K562 (cell line): ENCODE measurements around the gene MYOZ1. TPM values are rescaled to one million over a fixed set of nuclear protein-coding genes. Genes with fewer than 3 reads are reported as not detected.

Experiments used
- ATAC-seq: fragments of 200-7000 bp; cut with Tn5 transposase; 3 replicates; pipeline ENCODE4 v1.9.1; 2020; ENCODE audit warnings: moderate library complexity
- BruUV-seq: library from RNA; stranded (reverse); fragments of 400-500 nt; replicated peaks from 2 replicates; lab custom pipeline; 2021; lab: Mats Ljungman, UMichigan
- CTCF ChIA-PET: fragments of 300-600 bp; formaldehyde crosslinking; extraction: SDS; loops from one replicate; lab custom pipeline; 2021; ENCODE audit warnings: low intra/inter-chr PET ratio; lab: Yijun Ruan, JAX
- POLR2A ChIA-PET: fragments of 300-600, 350-650 bp; sonication (Branson Sonifier 250); formaldehyde crosslinking; extraction: SDS; loops from one replicate; lab custom pipeline; 2021; ENCODE audit warnings: antibody characterized with exemption, inconsistent platforms; lab: Yijun Ruan, JAX
- DNase-seq, 4 experiments: peaks; one replicate each; pipeline versions ENCODE4 v3.0.0 to v3.0.0-alpha.2; 2011 to 2018; ENCODE audit warnings: low spot score in 3 of 4, mixed read lengths in 3 of 4; ENCODE audit errors: extremely low read depth in 1 of 4
- FAIRE-seq: peaks from 2 replicates; lab custom pipeline; 2011; peaks lifted over from hg19 to GRCh38; lab: Jason Lieb, UNC
- H2AFZ ChIP-seq: 2 replicates; pipeline ENCODE4 v1.6.0; 2011; ENCODE audit warnings: low read depth, low read length, control low read depth, inconsistent platforms
- H3K27ac ChIP-seq: fragments of 200-600 bp; 3 replicates; pipeline ENCODE4 v1.8.0; 2011; ENCODE audit warnings: low read depth, mild to moderate bottlenecking, control low read depth, inconsistent platforms, low read length, moderate library complexity, mixed read lengths; ENCODE audit errors: extremely low read depth
- H3K27me3 ChIP-seq, 2 experiments: fragments of 300-600 bp in 1 of 2; 2 replicates in 1 of 2; 3 replicates in 1 of 2; pipeline versions ENCODE4 v1.6.0 to v1.8.0; 2011; ENCODE audit warnings: inconsistent platforms in 2 of 2, low read length in 2 of 2, mild to moderate bottlenecking in 1 of 2, mixed read lengths in 1 of 2, moderate library complexity in 1 of 2; ENCODE audit not compliant: control insufficient read depth in 2 of 2, insufficient read depth in 2 of 2
- H3K36me3 ChIP-seq: fragments of 300-600 bp; 3 replicates; pipeline ENCODE4 v1.8.0; 2011; ENCODE audit warnings: mild to moderate bottlenecking, low read length, inconsistent platforms; ENCODE audit not compliant: control insufficient read depth, insufficient read depth
- H3K4me1 ChIP-seq, 2 experiments: fragments of 200-600 bp in 1 of 2; replicated peaks in 1 of 2; 2 replicates in 1 of 2; 3 replicates in 1 of 2; pipeline versions ENCODE4 v1.5.1 to v1.8.0; 2011; ENCODE audit warnings: inconsistent platforms in 2 of 2, low read length in 2 of 2, mild to moderate bottlenecking in 1 of 2, mixed read lengths in 1 of 2, moderate library complexity in 1 of 2; ENCODE audit not compliant: control insufficient read depth in 2 of 2, insufficient read depth in 2 of 2
- H3K4me2 ChIP-seq: 2 replicates; pipeline ENCODE4 v1.6.1; 2011; ENCODE audit warnings: low read length, control low read depth, inconsistent platforms, mixed read lengths; ENCODE audit not compliant: insufficient read depth
- H3K4me3 ChIP-seq: fragments of 200-600 bp; sonication (generic), shearing (Covaris generic); 2 replicates; pipeline ENCODE4 v1.5.1; 2016; ENCODE audit warnings: control low read depth, inconsistent platforms
- H3K79me2 ChIP-seq: fragments of 200-600 bp; 3 replicates; pipeline ENCODE4 v1.8.0; 2011; ENCODE audit warnings: low read length, inconsistent platforms; ENCODE audit not compliant: control insufficient read depth, insufficient read depth
- H3K9ac ChIP-seq, 2 experiments: 2 replicates each; pipeline versions ENCODE4 v1.6.0 to v1.6.1; 2011; ENCODE audit warnings: low read depth in 2 of 2, low read length in 2 of 2, control low read depth in 1 of 2, inconsistent platforms in 1 of 2, mild to moderate bottlenecking in 1 of 2, mixed read lengths in 1 of 2; ENCODE audit not compliant: insufficient read depth in 1 of 2
- H3K9me1 ChIP-seq: one replicate; pipeline ENCODE4 v1.6.0; 2011; ENCODE audit warnings: inconsistent platforms, mild to moderate bottlenecking, low read length, moderate library complexity; ENCODE audit not compliant: control insufficient read depth, insufficient read depth
- H3K9me3 ChIP-seq: replicated peaks from 2 replicates; pipeline ENCODE4 v1.5.1; 2011; ENCODE audit warnings: low read depth, low read length, inconsistent platforms; ENCODE audit not compliant: control insufficient read depth, insufficient read depth
- H4K20me1 ChIP-seq: replicated peaks from 2 replicates; pipeline ENCODE4 v1.6.1; 2011; ENCODE audit warnings: low read length, inconsistent platforms, mixed read lengths; ENCODE audit not compliant: control insufficient read depth, insufficient read depth
- NR2C1 ChIP-seq, 2 experiments: fragments of 450-650 bp; IDR thresholded peaks; 2 replicates each; pipeline ENCODE4 v1.6.1; 2017; ENCODE audit warnings: mild to moderate bottlenecking in 2 of 2, antibody characterized with exemption in 1 of 2, inconsistent platforms in 1 of 2, missing compliant biosample characterization in 1 of 2, missing genetic modification characterization in 1 of 2
- RBM22 ChIP-seq: fragments of 200-400 bp; formaldehyde crosslinking; IDR thresholded peaks from 2 replicates; pipeline ENCODE4 v1.6.1; 2018; ENCODE audit warnings: low read length, low read depth; ENCODE audit not compliant: poor library complexity, severe bottlenecking
- TFE3 ChIP-seq: fragments of 450-650 bp; formaldehyde crosslinking; IDR thresholded peaks from 2 replicates; pipeline ENCODE4 v1.4.0; 2020; ENCODE audit warnings: mild to moderate bottlenecking, mixed read lengths
- ZNF592 ChIP-seq: fragments of 450-650 bp; IDR thresholded peaks from 2 replicates; pipeline ENCODE4 v1.6.1; 2017; ENCODE audit warnings: antibody characterized with exemption, mild to moderate bottlenecking
- WGBS: fragments of 100-300 bp; shearing (Covaris generic); methylation state at CpG from one replicate; pipeline ENCODE4 v1.1.6; 2016; ENCODE audit warnings: low coverage, mixed read lengths; ENCODE audit not compliant: insufficient coverage; ENCODE audit errors: missing lambda C conversion rate; 5-methylcytosine and 5-hydroxymethylcytosine counted together
- in situ Hi-C: fragments of 300-500 bp; cut with MboI; formaldehyde crosslinking; loops from 4 replicates; pipeline ENCODE4 v1.15.0; 2018; ENCODE audit warnings: inconsistent platforms, mixed read lengths
- intact Hi-C: fragments of 100-400 bp; cut with micrococcal nuclease; formaldehyde crosslinking; loops from 2 replicates; pipeline ENCODE4 v1.14.2; 2022
- polyA plus RNA-seq, 8 experiments: library from polyadenylated mRNA; depleted of rRNA in 4 of 8; stranded (reverse) in 5 of 8; unstranded in 3 of 8; fragments of >200 nt; fragmentation: Nextera tagmentation in 2 of 8; fragmentation: Illumina TruSeq in 1 of 8; extraction: Ambion mirVana in 2 of 8; extraction: Trizol in 1 of 8; gene quantifications; 2 replicates each; pipeline versions ENCODE4 v1.2.1 to v1.2.3, GENCODE V29; 2011 to 2014; ENCODE audit warnings: inconsistent platforms in 1 of 8, missing spikeins in 1 of 8
- total RNA-seq, 7 experiments: library from RNA; depleted of rRNA in 6 of 7; stranded (reverse); fragments of >200 nt in 6 of 7; fragmentation: Illumina TruSeq in 2 of 7; extraction: Trizol in 2 of 7; gene quantifications; 2 replicates each; pipeline versions ENCODE4 v1.2.1 to v1.2.3, GENCODE V29; 2011 to 2021; ENCODE audit warnings: low replicate concordance in 1 of 7
- TF ChIP-seq, protein P1 (sequence below): fragments of 450-650 bp; conservative IDR thresholded peaks from 2 replicates; pipeline ENCODE4 v1.6.1; 2016; ENCODE audit warnings: missing genetic modification characterization, low read depth, mild to moderate bottlenecking, control low read depth, missing compliant biosample characterization
- TF ChIP-seq, protein P2 (sequence below), 3 experiments: fragments of 200-800 bp in 1 of 3; fragments of 250-450 bp in 1 of 3; fragments of 450-650 bp in 1 of 3; sonication (Bioruptor Pico) in 1 of 3; sonication (Bioruptor generic) in 1 of 3; formaldehyde crosslinking in 1 of 3; IDR thresholded peaks; 2 replicates each; pipeline versions ENCODE4 v1.6.1 to v1.8.0; 2016 to 2022; ENCODE audit warnings: mild to moderate bottlenecking in 2 of 3, missing genetic modification characterization in 2 of 3, missing compliant biosample characterization in 1 of 3, moderate library complexity in 1 of 3

MYOZ1 gene
- total and polyA plus RNA-seq, 9 of the 15 experiments (the other 6 are each of a cell fraction or from before 2014, with no cell fraction given) = 0.03 to 0.18 (median 0.07) TPM; not detected in 5

DNA sequence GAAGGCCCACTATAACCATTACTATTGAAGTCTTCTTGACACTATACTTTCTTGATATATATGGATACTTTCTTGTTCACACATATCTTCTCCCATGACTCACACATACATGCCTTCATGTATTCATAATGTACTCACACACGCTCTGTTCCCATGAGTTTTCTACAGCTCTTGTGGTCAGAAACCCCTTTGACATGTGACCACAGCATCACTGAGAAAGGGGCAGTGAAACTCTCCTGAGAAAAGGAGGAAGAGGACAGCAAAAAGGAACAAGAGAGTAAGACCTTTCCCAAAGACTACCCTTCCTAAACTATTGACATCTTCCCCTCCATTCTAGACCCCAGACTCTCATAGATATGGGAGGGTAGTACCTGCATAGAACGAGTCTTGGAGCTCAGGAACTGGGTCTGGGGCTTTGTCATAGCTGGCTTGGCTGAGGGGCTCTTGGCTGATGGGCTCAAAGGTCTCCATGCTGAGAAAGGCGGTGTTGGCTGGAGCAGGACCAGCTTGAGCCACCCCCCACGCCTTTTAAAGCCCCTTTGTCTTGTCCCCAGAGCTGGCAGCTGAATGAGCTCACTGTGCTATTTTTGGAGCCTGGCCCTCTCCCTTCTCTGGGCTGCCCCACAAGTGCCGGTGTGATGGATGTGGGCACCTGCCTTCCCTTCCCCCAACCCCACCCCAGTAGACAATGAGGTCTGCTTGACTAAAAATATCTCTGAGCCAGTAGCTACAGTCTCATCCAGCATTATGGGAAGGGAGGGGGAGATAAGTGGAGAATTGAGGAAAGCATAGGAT, 9.5 kb upstream of the MYOZ1 start:
- Histone ChIP-seq H3K36me3 (no peaks in the 10 kb centered on the region), H3K27ac (peak overlapping the region; percentile 40; the same call in 1 of the 3 replicates), H3K9ac (peak overlapping the region; percentile 22 to 36; a peak in 3 of 4 replicates), H3K27me3 (no peaks in the 10 kb centered on the region), H2AFZ (peak overlapping the region; percentile 78), H3K4me1 (peaks cover 44 to 51% of the 10 kb centered on the region in 2 experiments), H3K4me2 (peak overlapping the region; percentile 53; the same call in 1 of the 2 replicates), H3K4me3 (no peak overlapping the region), H4K20me1 (no peaks in the 10 kb centered on the region), H3K9me1 (no peaks in the 10 kb centered on the region), H3K79me2 (no peaks in the 10 kb centered on the region), H3K9me3 (no peaks in the 10 kb centered on the region)
- 59% methylated on average over 5 of the region's 5 CpGs for WGBS
- no TSS peak for BruUV-seq
- in situ Hi-C loops (loop anchor here (10.0 kb wide), 1 partner anchor 124 kb away; a partner anchor contains a TSS), intact Hi-C loops (loop anchor here (5.0 kb wide), 1 partner anchor 92 kb away; the partner anchor contains the start of gene SEC24C)
- ATAC-seq (no peak), DNase-seq (peak in 1 of 4 experiments; percentile 14), FAIRE-seq (no peak)
- ChIA-PET POLR2A (interaction anchor here (0.6 to 1.5 kb wide), 7 partner anchors 9 to 193 kb away, joined by 3 to 6 read pairs (median 3); no protein-coding TSS in a partner anchor), CTCF (no interaction called here)
- TF ChIP-seq, protein P1, sequence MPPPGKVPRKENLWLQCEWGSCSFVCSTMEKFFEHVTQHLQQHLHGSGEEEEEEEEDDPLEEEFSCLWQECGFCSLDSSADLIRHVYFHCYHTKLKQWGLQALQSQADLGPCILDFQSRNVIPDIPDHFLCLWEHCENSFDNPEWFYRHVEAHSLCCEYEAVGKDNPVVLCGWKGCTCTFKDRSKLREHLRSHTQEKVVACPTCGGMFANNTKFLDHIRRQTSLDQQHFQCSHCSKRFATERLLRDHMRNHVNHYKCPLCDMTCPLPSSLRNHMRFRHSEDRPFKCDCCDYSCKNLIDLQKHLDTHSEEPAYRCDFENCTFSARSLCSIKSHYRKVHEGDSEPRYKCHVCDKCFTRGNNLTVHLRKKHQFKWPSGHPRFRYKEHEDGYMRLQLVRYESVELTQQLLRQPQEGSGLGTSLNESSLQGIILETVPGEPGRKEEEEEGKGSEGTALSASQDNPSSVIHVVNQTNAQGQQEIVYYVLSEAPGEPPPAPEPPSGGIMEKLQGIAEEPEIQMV (tag) = no peak
- TF ChIP-seq TFE3 (CRISPR knock-in tag) (peak; percentile 17; the same call in 1 of the 2 replicates), NR2C1 (IDR thresholded peaks at IDR 0.05) (no peak), NR2C1 (tag; IDR thresholded peaks at IDR 0.05) (no peak), ZNF592 (peak; percentile 16; the same call in 1 of the 2 replicates), RBM22 (no peak)
- TF ChIP-seq, protein P2, sequence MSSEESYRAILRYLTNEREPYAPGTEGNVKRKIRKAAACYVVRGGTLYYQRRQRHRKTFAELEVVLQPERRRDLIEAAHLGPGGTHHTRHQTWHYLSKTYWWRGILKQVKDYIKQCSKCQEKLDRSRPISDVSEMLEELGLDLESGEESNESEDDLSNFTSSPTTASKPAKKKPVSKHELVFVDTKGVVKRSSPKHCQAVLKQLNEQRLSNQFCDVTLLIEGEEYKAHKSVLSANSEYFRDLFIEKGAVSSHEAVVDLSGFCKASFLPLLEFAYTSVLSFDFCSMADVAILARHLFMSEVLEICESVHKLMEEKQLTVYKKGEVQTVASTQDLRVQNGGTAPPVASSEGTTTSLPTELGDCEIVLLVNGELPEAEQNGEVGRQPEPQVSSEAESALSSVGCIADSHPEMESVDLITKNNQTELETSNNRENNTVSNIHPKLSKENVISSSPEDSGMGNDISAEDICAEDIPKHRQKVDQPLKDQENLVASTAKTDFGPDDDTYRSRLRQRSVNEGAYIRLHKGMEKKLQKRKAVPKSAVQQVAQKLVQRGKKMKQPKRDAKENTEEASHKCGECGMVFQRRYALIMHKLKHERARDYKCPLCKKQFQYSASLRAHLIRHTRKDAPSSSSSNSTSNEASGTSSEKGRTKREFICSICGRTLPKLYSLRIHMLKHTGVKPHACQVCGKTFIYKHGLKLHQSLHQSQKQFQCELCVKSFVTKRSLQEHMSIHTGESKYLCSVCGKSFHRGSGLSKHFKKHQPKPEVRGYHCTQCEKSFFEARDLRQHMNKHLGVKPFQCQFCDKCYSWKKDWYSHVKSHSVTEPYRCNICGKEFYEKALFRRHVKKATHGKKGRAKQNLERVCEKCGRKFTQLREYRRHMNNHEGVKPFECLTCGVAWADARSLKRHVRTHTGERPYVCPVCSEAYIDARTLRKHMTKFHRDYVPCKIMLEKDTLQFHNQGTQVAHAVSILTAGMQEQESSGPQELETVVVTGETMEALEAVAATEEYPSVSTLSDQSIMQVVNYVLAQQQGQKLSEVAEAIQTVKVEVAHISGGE (CRISPR knock-in tag; IDR thresholded peaks at IDR 0.05) = 0 out of 6 replicates have a peak, but pooled peaks of 1 of the 3 experiments have one; percentile 30
